NCI-H446 treated with DMSO at 0.1 percent for 48 hours (cell line): ENCODE data around the gene SELP.
A peak's percentile ranks its signal among the peaks of the same experiment; 100 is the strongest.

ENCODE experiments used
- DNase-seq: peaks from one replicate; lab custom pipeline; 2025; lab: John Stamatoyannopoulos, UW

The SELP gene

DNA sequence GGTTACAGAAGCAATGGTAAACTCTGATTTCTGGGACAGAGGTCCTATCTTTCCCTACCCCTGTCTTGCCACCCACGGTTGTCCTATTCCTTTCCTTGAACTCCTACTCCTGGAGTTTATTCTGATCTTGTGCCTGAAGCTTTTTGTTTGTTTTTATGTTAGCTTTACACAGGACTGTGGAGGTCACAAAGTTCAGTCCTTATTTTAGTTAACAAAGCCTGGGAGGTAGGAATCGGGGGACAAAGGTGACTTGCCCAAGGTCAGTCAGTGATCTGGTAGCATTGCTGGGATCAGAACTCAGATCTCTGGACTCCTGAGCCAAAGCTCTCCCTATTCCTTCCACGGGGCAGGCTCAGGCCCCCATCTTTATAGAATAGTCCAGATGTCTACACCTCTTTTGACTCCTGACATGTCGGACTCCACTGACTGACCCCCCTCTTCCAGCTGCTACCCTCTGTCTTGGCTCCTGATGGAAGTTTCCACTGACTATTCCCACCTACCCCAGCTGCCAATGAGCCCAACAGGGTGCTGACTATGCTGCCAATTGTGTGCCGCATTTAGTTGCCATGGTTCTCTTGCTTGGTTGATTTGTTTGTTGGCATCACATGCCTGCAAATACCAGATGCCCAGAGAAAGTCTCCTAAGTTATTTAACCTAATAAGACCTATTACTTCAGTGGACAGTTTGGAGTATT, 53.5 kb downstream of the SELP start:
- DNase-seq: peak; percentile 74

DNA sequence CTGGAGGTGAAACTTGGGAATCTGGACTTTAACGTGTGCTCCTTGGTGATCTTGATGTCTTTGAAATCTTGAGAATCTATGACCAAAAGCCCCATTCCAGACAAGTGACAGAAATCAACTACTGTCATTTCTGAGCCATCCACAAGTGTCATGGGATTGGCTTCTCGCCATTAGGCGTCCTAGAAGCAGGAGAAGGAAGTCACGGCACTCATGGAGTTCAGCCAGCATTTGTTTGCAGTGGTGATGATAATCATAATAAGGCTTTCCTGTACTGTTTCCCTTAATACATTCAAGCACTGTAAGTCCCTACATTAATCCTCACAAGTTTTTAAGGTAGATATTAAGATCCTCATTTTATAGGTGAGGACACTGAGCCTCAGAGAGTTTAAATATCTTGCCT, 55.6 kb downstream of the SELP start:
- DNase-seq: no peak

DNA sequence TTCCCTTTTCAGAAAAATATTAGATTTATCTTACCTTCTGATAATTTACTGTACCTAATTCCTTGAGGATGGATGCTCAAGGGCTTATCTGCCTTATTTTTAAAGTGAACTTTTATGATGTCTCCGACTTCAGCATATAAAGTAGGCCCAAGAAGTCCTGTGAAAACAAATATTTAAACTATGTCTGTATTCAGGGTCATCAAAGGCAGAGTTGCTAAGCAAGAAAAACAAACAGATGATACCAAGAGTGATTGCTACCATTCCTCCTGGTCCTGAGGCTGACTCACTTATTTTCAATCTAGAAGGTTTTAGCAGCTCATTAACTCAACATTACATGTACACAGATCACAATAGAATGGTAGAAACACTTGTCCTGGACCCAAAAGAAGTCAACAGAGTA, 57.7 kb downstream of the SELP start:
- no peak for DNase-seq

DNA sequence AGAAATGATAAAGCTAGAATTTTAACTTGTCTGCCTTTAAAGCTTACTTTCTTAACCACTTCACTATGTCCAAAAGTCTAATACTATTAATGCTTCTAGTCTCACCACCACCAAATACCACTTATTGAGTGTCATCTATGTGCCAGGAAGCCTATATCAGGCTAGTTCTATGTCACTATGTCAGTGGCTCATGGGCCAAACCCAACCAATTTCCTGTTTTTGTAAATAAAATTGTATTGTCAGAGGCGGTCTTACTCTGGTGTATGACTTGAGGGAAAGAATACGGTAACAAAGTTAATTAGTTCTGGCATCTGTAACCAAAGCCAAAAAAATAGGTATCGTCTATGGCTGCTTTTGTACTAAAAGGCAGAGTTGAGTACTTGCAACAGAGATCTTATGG, 58.5 kb downstream of the SELP start:
- no peak for DNase-seq

DNA sequence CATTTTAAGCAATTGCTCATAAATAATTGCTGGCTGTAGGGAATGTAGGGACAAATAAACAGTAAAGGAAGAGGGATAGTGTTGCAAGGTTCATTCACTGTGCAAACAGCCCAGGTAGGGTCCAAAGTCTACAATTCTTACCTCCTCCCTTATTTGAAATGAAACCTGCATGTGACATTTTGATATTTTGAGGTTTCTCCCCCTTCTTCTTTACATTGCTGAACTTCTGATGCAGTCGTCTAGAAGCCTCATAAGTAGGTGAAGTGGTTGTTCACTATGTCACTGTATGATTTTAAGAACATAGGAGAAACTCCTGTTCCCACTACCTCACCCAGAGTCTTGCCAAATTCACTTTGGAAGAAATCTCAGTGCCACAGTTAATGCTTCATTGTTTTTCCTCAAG, 59.8 kb downstream of the SELP start:
- no peak for DNase-seq

DNA sequence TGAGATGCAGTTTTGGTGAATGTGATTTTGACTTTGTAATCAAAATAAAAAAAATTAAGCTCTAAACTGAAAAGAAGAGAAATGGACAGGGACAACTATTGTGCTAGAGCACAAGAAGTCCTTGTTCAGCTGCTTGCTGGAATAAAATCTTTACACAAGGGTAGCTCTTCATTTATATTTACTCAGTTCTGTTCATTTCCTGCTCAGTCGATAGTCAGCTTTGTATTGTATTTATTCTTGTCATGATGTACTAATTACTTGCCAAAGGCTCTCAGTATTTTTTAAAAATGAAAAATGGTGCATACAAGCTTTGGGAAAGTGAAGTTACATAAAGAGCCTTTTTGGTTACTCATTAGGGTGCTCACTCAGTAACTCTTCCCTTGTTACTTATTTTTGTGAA, 61.4 kb downstream of the SELP start:
- DNase-seq: no peak

DNA sequence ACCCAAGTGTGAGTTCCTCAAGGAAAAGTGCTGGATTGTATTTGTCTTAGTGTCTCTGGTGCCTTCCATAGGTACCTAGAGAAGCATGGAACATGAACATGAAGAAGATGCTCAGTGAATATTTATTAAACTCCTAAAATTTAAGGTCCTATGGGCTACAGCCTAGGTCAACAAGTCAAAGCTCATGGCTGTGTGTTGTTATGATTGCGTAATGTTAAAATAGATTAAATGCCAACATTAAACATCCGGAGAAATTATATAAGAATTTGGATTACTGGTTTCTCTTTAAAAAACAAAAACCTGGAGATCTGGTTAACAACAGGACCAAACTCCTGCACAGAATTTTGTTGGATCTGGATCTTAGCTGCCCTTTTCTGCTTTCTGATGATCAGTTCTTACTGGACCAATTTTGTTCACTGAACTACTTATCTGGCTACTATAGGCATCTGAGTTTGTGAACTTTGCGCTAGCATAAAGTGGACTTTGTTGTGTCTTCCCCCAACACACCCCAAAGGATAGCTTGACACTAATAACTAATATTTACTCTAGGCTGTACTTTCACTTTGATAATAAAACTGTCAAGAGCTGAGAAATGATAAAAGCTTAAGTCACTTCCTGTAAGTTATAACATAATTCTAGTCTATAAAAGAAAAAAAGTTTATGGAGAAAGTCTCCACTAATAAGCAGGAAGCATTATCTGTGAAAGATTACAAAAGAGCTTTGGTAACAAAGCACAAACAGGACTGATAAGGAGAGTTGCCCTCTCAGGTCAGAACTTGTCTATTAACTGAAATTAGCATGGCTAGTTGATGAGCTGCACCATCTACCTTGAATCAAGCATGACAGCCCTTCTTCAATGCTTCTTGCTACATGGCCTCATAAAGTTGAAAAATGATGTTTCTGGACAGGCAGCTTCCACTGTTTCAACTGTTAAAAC, 64.3 kb downstream of the SELP start:
- no peak for DNase-seq

DNA sequence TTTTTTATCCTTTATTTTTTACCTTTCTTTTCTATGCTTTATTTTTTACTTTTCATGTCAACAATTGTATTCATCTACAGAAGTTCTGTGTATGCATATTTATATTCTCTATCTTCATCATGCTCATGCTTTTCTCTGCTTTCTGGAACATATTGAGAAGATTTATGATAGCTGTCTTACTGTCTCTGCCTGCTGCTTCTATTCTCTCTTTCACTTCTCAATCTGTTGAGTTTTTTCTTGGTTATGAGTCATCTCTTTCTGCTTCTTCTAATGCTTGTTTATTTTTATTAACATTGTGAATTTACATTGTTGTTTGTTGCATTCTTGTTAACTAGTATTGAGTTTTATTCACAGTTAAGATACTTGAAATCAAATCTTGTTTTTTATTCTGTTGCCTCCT, 66.3 kb downstream of the SELP start:
- no peak for DNase-seq

DNA sequence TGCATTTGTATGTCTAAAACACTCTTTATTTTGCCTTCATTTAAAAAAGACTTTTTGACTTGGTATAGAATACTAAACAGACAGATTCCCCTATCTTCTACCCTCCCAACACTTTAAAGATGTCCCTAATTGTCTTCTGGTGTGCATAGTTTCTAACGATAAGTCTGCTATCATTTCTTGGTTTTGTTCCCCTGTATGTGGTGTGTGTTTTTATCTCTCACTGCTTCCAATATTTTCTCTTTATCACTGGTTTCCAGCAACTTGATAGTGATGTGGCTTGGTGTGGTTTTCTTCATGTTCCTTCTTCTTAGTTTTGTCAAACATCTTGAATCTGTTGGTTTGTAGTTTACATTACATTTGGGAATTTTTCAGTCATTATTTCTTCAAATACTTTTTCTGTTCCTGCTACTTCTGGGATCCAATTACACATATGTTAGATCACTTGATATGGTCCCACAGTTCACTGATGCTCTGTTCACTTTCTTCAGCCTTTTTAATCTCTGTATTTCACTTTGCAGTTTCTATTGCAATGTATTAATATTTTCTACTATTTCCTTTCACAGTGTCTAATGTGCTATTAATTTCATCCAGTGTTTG, 66.8 kb downstream of the SELP start:
- DNase-seq: no peak

DNA sequence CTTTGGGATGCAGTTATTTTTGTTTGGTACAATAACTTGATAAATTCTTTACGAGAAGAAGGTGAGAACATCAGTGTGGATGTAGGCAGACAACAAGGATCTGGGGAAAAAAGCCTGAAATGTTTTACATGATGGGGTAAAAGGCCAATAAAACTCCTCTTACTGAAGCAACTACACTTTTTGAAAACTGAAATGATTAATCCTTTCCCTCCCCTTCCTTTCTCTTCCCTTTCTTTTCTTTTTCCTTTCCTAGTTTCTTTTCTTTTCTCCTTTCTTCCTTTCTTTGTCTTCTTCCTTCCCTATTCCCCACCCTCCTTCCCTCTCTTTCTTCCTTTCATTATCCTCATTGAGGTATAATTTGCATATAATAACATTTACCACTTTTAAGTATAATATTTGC, 68.2 kb downstream of the SELP start:
- no peak for DNase-seq

DNA sequence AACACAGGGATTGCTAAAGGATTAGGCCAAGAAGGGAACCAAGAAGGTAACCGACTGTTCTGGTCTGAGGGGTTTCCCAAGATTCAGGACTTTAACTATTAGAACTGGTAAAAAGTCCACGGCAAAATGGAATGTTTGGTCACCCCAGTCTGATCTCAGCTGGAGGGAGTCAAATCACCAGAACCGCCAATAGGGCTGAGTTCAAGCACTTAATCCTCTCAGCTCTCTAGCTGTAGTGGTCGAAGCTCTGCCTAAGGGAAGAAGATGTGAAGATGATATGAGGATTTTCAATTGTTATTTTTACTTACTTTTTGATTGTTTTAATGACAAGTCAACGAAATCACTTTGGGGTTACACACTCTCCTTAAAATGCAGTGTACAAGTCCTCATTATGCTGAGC, 72.8 kb downstream of the SELP start:
- DNase-seq: no peak

DNA sequence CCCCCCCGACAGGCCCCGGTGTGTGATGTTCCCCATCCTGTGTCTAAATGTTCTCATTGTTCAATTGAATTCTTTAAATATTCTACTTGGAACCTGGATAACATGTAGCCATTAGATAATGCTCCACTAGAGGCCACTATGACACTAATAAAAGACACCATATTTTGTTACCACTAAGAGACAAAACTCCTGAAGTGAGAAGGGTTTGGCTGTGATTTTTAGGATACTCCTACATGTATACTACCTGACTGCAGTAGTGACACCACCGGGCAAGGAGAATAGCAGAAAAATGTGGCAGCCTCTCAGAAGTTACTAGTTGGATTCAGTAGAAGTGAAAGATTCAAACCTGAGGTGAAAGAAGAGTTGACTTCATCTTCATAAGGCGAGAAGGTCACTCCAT, 79.6 kb downstream of the SELP start:
- peak; percentile 15 for DNase-seq

DNA sequence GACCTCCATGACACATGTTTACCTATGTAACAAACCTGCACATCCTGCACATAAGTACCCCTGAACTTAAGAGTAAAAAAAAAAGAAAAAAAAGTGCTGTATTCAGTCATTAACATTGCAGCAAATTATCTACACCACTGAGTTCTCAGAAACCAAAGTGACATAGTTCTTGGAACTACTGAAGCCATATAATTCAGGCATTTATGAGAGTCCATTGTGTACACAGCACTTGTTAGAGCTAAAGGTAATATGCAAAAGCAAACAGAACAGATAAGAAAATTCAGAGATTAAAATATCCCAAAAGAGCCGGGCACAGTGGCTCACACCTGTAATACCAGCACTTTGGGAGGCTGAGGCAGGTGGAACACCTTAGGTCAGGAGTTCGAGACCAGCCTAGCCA, 81.6 kb downstream of the SELP start:
- no peak for DNase-seq

DNA sequence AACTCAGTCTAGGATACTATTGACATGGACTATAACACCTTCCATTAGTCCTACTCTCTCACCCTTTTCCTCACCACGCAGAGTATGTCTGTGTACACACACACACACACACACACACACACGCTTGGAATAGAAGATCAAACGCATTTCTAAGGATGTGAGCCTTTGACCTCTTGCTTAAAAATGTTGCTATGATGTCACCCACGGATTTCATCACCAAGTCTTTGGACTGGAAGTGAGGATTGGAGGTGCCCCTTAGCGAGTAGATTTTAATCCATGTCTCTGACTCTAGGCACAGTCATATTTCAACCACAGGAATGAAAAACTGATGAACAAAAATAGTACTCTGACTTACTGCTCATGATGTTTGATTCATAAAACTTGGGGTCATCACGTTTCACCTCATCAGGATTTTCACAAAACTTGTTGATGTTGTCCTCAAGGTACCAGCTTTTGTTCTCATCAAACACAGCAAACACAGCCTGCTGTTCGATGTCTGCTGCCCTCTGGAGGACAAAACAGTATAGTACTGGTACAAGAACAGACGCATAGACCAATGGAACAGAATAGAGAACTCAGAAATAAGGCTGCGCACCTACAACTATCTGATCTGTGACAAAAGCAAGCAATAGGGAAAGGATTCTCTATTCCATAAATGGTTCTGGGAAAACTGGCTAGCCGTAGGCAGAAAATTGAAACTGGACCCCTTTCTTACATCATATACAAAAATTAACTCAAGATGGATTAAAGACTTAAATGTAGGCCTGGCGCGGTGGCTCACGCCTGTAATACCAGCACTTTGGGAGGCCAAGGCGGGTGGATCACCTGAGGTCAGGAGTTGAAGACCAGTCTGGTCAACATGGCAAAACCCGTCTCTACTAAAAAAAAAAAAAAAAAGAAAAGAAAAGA, 83.6 kb downstream of the SELP start:
- peak; percentile 38 for DNase-seq

DNA sequence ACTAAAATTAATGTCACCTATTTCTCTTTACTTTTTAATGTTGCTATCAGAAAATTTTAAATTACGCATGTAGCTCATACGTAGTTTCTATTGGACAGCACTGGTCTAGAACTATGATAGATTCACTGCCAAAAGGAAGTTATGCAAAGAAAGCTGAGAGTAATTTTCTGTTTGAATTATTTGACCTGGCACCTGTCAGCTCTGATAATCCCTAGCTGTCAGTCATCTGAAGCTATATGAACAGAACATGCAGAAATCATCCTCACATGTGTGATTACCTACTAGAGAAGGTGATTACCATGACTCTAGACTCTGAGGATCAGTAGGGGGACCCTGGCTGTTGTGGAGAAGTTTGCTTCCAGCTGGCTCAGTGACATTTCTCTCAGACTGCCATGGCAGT, 84.5 kb downstream of the SELP start:
- no peak for DNase-seq

DNA sequence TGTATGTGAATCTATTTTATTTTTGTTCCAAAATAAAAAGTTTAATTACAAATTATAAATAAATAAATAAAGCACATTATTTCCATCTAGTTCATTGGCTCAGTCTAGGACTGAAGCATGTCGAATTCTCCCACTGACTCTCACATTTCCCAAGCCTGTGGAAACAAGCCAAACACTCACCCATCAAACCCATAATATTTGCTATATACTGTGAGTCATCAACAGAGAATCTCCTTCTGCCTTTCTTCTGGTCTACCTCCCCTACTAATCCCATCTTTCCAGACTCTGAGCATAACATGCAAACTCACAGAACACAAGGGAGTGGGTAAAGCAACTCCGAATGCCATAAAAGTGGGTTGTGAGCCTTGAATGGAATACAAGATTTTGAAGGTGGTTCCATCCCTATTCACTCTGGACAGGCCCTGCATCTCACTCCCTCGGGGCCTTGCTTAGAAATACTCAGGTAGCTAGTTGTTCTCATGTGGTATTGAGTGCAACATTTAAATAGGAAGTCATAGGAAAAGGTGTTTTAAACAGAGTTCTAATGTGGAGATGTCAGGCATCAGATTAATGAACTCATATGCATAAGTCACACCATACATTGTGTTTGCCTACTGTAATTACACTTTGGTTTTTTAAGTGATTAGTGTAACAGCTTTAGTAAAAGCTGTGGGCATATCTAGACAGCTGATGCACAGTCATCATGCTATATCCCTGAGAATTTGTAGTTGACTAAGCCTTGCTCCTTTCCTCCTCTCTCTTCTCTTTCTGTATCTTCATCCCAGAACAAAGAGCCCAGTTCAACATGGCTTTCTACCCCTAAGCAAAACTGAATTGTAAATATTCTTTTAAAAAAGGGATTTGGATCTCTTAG, 90.7 kb downstream of the SELP start:
- peak; percentile 48 for DNase-seq
